NCI-H748 treated with DMSO at 0.1 percent for 48 hours (cell line): ENCODE measurements around the gene ERGIC1.
"Not testable (repeated sequence)": the region's sequence is repeated elsewhere in the genome, so short reads cannot be mapped to it uniquely, and the experiment has no call there.

Experiments used
- DNase-seq: peaks from one replicate; lab custom pipeline; 2025; lab: John Stamatoyannopoulos, UW

The ERGIC1 gene

DNA sequence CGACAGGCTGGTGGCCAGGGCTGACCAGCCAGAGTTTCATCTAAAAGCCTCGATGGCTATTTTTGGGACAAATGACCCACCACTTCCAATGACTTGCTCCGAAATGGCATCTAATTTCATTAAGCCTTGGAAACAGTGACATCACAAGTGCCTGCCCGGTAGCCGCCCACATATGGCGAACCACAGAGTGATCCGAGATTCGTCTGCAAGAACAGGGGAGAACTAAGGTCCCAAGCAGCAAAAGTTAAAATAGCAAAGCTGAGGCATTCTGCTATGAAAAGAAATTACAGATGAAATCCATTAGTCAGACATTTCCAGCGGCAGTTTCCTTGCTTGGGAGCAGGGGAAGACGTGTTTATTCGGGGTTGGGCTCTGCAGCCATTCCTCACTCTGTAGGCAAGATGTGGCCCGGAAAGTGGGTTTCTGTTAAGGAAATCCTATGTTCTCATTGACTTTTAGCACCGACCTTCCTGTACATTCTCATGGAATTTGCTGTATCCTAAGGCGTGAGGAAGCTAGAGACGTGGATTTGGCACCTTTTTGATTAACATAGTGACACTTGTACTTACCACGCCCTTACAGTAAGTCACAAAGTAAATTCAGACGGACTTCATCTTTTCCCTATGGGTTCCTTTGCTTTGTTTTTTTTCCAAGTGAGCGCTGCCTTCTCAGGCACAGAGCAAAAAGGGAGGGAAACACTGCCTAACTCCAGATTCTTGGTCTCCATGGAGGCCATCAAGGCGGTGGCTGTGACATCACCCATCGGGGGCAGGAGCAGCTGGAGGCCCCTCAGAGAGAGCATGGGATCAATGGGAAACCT, 45.1 kb downstream of the ERGIC1 start:
- DNase-seq = no peak

GRCh38 chr5:172881691-172882370, 47.8 kb downstream of the ERGIC1 start:
- no peak for DNase-seq

- no peak for DNase-seq
Measured at GRCh38 chr5:172883066-172883465, 49.0 kb downstream of the ERGIC1 start.

- DNase-seq = no peak
Measured at GRCh38 chr5:172885597-172886340, 51.7 kb downstream of the ERGIC1 start.

- DNase-seq = no peak
Measured at GRCh38 chr5:172886476-172886875, 52.4 kb downstream of the ERGIC1 start.

DNA sequence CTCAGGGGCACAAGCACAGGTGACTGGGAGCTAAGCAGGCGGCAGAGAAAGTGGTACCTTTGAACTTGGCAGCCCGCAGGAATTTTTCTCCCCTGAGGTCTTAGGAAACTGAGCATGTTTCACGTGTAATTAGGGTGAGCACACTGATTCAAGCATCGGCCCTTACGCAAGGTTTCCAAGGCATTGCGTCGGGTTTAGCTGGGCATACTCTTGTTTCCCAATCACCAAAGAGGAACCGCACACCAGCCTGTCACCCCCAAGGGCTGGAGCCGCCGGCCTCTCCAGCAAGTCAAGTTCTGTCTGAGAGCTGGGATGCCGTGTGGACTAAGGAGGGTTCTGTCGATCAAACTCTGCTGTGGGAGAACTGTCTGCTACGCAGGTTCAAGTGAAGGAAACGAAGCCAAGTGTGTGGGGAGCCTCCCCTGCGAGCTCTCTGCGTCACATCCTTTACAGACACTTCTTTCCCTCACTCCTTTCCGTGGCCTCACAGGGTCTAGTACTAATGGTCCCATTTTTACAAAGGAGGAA, 53.0 kb downstream of the ERGIC1 start:
- DNase-seq = no peak

GRCh38 chr5:172887692-172888091, 53.6 kb downstream of the ERGIC1 start:
- no peak for DNase-seq

- no peak for DNase-seq
Measured at GRCh38 chr5:172890659-172891058, 56.6 kb downstream of the ERGIC1 start.

DNA sequence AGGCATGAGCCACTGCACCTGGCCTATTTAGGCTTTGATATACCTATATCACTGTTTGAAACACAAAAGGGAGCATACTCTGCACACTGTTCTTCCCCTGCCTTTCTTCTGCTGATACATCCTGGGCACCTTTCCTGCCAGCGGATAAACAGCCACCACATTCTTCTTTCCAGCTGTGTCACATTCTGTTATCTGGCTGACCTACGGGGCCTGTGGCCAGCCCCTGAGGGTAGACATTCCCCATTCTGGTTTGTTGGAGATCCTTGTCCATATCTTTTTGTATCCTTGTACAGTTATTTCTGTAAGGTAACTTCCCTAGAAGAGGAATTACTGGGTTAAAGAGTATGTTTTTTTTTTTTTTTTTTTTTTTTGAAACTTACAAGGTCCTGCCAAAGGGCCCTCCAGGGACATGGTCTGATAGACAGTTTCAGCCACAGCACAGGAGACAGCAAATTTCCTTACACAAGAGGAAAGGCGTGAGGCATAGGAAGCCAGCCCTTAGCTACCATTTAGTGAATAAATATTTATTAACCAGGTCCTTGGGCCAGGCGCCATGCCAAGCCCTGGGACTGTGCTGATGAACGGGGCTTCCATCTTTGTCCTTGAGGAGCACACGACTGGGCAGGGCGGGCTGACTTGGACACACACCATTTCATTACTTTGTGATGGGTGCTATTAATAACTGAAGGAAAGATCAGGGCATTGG, 57.8 kb downstream of the ERGIC1 start:
- DNase-seq = no peak

DNA sequence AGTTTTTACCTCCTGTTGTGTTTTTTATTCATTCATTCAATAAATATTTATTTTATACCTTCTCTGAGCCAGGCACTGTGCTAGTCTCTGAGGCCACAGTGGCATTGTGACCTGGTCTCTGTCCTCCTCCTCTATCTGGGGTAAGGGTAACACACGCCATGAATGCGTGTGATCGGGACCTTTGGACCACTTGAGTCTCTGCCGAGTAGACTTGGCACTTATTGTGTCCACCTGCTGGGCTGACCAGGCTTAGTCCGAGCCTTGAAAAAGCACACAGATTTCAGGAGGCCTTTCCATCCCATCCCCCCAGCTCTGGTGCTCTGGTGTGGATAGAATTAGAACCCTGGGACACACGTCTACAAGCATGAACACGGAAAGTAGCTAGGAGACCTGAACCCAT, 58.7 kb downstream of the ERGIC1 start:
- DNase-seq = no peak

- DNase-seq = no peak
Measured at GRCh38 chr5:172894767-172895388, 60.8 kb downstream of the ERGIC1 start.

DNA sequence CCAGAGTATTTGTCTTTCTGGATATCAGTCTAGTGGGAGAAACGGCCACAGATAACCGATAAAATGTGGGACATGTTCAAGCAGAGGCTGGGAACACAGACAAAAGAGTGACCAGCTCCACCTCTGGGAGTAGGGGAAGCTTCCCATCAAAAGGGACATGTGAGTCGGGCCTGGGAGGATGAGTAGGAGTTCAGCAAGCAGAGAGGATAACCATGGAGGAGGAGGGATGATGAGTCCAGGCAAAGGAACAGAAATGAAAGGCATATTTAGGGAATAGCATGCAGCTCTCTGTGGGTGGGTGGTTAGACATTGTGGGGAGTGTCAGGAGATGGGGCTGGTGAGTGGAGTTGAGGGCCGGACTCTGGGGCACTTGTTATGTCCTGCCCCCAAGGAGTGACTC, 61.5 kb downstream of the ERGIC1 start:
- DNase-seq = no peak

GRCh38 chr5:172896465-172896864, 62.4 kb downstream of the ERGIC1 start:
- no peak for DNase-seq

GRCh38 chr5:172897067-172897466, 63.0 kb downstream of the ERGIC1 start:
- not testable (repeated sequence) for DNase-seq

- DNase-seq = no peak
Measured at GRCh38 chr5:172897481-172898217, 63.6 kb downstream of the ERGIC1 start.

- DNase-seq = no peak
Measured at GRCh38 chr5:172898218-172898842, 64.3 kb downstream of the ERGIC1 start.

- DNase-seq = no peak
Measured at GRCh38 chr5:172898843-172899369, 64.9 kb downstream of the ERGIC1 start.

DNA sequence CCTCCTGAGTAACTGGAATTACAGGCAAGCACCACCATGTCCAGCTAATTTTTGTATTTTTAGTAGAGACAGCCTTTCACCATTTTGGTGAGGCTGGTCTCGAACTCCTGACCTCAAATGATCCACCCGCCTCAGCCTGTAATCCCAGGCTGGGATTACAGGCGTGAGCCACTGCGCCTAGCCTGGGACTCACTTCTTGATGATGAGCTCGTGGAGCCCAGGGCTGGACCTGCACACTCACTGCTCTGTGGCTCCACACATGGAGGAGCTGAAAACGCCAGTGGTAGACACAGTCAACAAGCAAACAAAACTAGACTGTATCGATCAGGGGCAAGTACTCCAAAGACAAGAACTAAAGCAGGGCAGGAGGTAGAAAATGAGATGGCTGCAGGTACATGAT, 65.4 kb downstream of the ERGIC1 start:
- DNase-seq = no peak

DNA sequence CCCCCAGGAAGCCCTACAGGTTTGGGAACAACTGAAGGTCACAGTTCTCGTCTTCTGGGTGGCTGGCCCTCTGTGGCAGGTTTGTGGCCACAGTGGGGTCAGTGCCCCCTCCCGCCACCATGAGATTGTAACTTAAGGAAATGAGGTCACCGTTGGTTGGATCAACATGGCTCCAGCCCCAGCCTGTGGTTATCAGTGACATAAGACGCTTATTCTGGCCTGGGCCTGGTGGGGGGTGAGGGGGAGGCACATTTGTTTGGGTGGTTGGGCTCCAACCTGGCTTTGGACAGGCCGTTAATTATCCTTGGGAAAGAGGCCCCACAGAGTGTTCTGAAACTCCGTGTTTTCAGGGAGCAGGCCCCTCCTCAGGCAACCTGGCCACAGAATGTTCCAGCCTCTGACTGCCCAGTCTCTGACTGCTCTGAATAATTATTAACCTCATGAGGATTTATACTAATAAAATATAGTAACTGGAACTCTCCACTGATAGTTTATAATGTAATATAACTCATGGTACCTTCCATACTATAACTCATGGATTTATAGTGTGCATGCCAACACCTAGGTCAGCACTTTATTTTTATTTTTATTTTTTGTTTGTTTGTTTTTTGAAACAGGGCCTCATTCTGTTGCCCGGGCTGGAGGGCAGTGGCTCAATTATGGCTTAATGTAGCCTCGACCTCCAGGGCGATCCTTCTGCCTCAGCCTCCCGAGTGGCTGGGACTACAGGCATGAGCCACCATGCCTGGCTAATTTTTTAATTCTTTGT, 67.1 kb downstream of the ERGIC1 start:
- DNase-seq = no peak
